ENCODE results near the gene MTM1. TPM values are rescaled to one million over a fixed set of nuclear protein-coding genes. Genes with fewer than 3 reads are reported as not detected.

Gene MTM1
- total RNA-seq, 4 donors from 2014 or later, result 13.9 to 21.1 (median 16.2) TPM

DNA sequence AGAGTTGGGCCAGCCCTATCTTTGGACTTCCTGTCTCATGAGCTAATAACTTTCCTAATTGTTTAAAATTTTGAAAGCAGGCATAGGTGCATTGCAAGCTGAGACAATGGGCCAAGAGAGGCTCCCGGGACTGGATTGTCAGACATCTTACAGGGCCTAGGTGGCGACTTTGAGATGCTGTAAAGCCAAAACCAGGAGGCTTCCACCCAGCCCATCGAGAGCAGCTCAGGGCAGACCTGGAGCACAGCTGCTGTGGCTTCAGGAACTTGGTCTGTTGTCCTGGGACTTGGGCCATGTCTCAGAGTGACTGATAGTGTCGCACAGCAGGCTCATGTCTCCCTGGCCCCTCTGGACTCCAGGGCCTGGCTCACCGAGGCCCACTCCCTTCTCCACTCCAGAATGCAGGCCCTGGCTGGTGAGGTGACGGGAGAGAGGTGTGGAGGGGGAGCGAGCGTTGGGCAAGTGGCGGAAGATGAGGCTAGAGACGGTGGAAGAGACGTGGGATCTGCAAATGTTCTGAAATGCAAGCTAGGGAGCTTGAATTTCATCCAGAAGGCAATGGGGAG is 24.1 kb upstream of the MTM1 start:
- TF ChIP-seq CTCF (IDR thresholded peaks at IDR 0.05; ENCODE audit: low read depth), result no peak

- no peak for TF ChIP-seq CTCF (IDR thresholded peaks at IDR 0.05; ENCODE audit: low read depth)
These were observed 23.3 kb upstream of the MTM1 start for GRCh38 chrX:150544835-150545770.

DNA sequence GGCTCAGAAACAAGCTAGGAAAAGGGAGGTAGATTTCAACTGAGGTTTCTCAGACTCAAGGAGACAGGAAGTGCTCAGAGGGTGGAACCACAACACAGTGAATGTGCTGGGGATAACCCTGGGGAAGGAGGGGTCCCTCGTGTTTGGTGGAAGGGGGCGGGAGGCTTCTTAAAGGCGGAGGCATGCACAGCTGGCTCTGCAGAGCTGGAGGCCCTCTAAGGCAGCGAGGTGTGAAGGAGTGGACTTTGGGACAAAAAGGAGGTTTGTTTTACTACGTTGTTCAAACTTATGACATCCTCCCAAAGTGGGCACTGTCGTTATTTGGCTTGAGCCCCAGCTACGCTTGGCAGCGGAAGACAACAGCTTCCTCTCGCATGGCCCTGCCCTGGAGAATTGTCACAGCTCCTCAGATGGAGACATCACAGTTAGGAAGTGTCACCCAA is 21.7 kb upstream of the MTM1 start:
- TF ChIP-seq CTCF (IDR thresholded peaks at IDR 0.05; ENCODE audit: low read depth), result no peak

DNA sequence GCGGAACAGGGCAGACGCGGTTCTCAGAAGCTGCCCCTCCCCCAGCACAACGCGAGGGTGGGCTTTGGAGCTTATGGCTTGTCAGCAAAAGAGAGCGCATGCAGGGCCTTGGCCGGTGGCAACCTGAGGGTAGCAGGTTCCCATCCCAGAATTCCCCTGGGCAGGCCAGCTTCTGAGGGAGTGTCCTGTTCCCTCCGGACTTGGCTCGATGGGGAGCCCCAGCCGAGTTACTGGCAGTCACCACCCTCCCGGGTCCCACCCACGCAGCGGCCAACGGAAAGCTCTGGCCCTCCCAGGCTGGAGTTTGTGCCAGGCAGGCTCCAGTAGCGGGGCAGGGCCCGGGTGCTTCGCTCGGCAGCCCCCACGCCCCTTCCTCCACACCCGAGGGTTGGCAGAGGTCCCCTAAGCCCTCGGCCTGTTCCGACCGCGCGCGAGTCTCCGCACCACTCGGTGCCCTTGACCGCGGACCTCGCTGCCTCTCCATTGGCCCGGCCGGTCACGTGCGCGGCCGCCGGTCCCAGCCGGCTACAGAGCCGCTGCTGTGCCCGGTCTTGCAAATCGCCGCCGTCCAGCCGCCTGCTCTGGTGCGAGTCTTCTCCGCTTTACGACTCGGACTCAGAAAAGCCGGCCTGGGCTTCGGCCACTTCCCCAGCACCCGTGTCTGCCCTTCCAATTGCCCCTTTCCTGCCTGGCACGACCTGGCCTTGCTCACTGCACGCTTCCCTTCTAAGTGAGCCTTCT is 20.9 kb upstream of the MTM1 start:
- no peak for TF ChIP-seq CTCF (IDR thresholded peaks at IDR 0.05; ENCODE audit: low read depth)

DNA sequence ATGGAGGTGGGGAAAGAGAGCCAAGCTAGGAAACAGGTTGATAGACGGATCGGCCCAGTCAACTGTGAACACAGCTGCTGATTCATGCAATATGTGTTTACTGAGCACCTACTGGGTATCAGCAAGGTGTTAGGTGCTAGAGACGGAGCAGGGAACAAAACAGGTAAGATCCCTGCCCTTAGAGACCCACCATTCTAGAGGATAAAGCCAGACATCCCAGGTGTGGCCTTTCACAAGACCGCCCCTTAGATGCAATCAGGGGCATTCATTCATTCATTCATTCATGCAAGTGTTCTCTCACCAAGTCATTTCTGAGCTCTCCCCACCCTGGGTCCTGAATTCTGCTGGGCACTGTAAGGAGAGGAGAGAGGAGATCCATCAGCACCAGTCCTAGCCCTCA is 20.2 kb upstream of the MTM1 start:
- TF ChIP-seq CTCF (IDR thresholded peaks at IDR 0.05; ENCODE audit: low read depth), result no peak

DNA sequence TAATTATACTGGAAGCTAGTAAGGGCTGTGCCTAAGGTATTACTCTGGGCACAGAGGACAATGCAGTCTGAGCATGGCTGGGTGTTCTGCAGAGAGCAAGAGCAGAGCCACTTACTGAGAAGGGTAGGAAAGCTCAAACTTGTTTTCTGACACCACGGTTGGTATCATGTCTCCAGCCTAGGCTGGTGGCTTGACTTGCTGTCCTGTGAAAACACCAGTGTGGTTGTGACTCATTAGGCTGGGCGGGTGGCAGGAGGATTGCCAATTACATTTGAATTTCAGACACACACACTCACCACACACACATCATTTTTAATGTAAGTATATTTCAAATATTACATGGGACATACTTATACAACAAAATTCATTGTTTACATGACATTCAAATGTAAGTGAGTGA is 19.7 kb upstream of the MTM1 start:
- TF ChIP-seq CTCF (IDR thresholded peaks at IDR 0.05; ENCODE audit: low read depth), result no peak

GRCh38 chrX:150551963-150552362 is 16.5 kb upstream of the MTM1 start:
- TF ChIP-seq CTCF (IDR thresholded peaks at IDR 0.05; ENCODE audit: low read depth), result no peak

All from subcutaneous adipose tissue (tissue), 4 donors.